ENCODE measurements around the gene SLC45A1.

- TF ChIP-seq POLR2A (IDR thresholded peaks at IDR 0.05) (no peak), CTCF (IDR thresholded peaks at IDR 0.05) (no peak), EP300 (IDR thresholded peaks at IDR 0.05) (no peak)
Observed at GRCh38 chr1:8293118-8293517, 24.8 kb upstream of the SLC45A1 start.
